HG03565 (cell line): ENCODE measurements around the gene SHROOM3.

Experiments
- ATAC-seq: cut with Tn5 transposase; IDR thresholded peaks from one replicate; pipeline ENCODE4 v1.9.1; 2021; ENCODE audit warnings: mild to moderate bottlenecking, moderate library complexity; ENCODE audit not compliant: unreplicated experiment

SHROOM3 gene

DNA sequence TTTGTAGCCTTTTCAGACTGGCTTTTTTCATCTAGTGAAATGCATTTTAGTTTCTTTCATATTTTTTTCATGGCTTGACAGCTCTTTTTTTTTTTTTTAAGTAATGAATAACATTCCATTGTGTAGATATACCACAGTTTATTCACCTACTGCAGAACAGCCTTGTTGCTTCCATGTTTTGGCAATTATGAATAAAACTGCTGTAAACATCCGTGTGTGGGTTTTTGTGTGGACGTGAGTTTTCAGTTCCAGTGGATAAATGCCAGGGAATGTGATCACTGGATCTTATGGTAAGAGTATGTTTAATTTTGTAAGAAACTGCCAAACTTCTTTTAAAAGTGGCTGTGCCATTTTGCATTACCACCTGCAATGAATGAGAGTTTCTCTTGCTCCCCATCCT lies 302.2 kb downstream of the SHROOM3 start:
- ATAC-seq = no peak

DNA sequence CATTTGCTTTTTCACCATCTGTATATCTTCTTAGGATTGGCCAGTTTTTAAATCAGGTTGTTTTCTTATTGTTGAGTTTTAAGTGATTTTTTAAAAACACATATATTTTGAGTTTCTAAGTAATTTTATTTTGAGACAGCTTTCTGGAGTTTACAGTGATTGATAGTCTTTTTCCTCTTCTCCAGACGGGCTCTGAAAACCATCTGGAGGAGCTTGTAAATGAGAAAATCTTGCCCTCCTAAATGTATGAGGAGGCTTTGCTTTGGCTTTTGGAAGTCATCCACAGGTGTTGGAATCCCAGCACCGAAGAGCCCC lies 302.7 kb downstream of the SHROOM3 start:
- ATAC-seq = no peak

DNA sequence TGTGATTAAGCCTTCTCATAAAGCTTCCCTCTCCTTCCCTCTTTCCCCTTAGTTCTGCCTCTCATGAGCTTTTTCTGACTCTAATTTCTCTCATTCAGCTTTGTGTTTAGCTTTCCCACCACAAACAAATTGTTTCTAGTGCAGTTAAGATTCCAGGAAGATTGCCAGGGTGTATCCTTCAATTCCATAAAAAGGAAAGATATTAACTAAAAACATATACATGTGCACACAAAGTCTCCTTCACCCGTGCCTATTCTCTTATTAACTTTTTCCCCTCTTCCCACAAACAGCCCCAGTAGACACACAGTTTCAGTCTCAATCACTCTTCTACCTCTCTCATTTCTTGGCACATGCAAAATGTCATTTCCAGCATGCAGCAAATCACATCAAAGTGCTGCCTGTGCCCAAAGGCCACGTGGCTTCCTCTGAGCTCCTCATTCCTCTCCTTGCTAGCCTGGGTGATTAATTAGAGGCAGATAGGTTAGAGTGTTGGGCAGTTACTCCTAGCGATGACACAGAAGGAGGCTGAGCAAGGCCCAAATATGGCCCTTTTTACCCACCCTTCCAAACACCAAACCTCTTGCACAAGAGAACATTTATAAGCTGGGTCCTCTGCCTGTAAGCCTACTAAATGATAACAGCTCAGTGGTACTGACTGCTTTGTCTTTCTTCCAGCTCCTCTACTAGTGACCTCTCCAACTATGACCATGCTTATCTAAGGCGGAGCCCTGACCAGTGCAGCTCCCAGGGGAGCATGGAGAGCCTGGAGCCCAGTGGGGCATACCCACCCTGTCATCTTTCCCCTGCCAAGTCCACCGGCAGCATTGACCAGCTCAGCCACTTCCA lies 303.3 kb downstream of the SHROOM3 start:
- ATAC-seq = no peak

DNA sequence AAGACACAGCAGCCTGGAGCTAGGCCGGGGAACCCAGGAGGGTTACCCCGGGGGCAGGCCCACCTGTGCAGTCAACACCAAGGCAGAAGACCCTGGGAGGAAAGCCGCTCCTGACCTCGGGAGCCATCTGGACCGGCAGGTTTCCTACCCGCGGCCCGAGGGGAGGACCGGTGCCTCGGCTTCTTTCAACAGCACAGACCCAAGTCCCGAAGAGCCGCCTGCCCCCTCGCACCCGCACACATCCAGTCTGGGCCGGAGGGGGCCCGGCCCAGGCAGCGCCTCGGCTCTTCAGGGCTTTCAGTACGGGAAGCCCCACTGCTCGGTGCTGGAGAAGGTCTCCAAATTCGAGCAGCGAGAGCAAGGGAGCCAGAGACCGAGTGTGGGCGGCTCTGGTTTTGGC lies 305.2 kb downstream of the SHROOM3 start:
- ATAC-seq = no peak

DNA sequence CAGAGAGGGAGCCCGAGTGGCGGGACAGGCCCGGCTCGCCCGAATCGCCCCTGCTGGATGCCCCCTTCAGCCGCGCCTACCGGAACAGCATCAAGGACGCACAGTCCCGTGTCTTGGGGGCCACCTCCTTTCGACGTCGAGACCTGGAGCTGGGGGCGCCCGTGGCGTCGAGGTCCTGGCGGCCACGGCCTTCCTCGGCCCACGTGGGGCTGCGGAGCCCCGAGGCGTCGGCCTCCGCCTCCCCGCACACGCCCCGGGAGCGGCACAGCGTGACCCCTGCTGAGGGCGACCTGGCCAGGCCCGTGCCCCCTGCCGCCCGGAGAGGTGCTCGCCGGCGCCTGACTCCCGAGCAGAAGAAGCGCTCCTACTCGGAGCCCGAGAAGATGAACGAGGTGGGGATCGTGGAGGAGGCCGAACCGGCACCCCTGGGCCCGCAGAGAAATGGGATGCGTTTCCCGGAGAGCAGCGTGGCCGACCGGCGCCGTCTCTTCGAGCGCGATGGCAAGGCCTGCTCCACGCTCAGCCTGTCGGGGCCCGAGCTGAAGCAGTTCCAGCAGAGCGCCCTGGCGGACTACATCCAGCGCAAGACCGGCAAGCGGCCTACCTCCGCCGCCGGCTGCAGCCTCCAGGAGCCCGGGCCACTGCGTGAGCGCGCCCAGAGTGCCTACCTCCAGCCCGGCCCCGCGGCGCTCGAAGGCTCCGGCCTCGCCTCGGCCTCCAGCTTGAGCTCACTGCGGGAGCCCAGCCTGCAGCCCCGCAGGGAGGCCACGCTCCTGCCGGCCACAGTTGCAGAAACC lies 306.0 kb downstream of the SHROOM3 start:
- ATAC-seq = no peak

DNA sequence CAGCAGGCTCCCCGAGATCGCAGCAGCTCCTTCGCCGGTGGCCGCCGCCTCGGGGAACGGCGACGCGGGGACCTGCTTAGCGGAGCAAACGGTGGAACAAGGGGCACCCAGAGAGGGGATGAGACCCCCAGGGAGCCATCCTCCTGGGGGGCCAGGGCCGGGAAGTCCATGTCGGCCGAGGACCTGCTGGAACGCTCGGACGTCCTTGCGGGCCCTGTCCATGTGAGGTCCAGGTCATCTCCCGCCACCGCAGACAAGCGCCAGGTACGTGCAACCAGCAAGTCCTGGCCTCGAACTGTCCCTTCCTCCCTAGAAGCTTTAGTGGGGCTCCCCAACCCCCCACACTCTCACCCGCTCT lies 306.6 kb downstream of the SHROOM3 start:
- no peak for ATAC-seq

DNA sequence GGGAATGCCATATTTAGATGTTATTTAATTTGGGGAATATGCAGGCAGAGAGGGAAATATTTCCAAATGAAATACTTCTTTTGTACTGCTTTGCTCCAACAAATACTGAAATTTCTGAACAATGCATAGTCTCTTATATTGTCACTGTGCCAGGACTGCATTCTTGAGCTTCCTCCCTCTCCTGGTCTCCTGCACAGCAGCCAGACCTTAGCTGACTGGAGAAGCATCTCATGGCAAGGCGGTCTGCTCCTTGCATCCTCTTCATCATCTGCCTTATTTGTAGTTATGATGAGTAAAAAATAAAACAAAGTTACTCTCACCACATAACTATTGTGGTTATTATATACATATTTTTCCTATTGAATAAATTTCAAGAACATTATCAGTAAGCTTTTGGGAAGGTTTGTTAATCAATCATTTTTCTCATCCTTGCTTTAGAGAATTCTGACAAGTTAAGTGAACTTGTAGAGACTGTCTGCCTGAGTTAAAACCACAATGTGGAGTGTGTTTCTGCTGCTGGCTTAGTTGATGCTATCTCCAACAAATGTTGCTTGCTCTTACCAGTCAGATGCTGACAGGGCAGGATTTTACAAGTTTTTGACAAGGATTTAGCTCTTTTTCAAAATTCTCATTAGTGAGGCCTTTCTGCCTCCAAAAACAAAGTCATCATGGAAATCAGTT lies 309.4 kb downstream of the SHROOM3 start:
- no peak for ATAC-seq

DNA sequence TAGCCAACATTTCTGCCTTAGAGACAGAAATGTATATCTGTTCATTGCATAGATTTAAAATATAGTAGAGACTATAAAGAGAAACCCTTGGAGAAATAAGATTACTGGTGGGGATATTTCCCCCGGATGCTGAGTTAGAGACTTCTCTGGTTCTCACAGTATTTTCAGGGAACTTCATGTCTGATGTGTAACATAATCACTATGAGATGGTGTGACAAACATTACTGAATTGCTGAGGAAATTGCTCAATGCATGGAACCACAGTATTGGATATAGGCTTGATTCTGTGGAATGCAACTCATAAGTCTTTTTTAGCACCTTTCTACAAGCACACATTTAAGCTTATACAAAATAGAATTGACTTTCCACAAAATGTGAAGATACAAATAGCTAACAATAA lies 310.2 kb downstream of the SHROOM3 start:
- no peak for ATAC-seq

DNA sequence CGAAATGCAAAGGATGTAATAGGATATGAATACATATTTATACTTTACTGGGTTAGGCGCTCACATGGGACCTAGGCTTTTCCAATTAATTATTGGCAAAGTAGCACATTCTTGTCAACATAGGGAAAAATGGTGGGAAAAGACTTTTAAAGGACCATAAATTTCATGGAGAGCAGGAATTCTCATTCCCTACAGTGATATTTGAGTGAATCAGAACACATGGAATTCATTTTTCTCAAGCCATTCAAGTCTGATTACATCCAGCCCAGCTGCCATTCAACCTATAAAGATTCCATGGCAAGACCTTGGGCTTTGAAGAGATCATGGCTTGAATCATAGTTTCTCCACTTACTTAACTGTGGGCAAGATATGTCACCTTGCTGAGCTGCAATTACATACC lies 312.5 kb downstream of the SHROOM3 start:
- no peak for ATAC-seq

DNA sequence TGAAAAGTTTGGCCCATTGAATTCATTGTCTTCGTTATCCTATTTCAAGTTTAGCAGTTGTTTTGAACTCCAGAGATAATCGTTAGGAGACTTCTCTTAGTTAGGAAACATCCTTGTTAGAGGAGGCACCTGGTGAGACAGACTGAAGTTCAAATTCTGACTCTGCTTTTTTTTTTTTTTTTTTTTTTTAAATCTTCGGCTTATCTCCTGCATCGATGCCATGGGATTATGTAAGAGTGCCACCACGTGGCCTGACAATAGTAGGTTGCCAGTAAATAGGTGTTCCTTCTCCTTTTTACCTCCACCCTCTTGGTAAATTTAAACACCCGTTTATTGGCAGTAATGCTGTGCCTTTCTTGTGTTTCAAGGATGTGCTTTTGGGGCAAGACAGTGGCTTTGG lies 313.6 kb downstream of the SHROOM3 start:
- no peak for ATAC-seq

DNA sequence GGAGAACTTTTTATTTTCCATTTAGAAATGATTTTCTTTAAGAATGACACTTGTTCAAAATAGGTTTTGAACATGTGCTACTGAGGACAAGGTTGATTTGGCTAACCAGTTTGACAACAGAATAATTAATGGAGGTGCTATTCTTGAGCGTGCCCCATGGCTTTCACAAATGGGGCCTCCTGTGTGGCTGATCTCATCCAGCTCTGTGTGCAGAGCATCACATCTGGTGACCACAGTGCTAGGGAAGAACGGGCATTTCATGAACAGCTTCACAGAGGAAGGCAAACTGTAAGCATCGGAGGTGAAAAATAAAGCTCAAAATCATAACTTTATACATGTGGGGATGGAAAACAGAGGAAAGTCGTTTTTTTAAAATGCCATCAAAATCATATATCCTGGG lies 314.3 kb downstream of the SHROOM3 start:
- ATAC-seq = no peak

DNA sequence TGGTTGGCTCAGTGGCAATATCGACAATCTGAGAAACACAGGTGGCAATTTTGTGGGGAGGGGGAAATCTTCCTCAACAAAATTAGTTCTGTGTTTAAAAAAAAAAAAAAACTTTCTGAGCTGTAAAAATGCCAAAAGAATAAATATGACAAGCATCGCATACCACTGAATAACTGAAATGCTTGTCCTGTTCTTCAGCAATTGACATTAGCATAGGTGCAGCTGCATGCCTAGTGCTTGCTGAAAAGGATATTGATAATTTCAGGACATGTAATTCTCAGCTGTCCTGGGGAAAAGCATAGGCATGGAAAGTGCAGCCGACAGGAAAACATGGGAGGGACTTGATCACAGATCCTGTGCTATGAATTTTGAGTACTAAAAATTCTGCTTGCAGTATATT lies 315.7 kb downstream of the SHROOM3 start:
- no peak for ATAC-seq

DNA sequence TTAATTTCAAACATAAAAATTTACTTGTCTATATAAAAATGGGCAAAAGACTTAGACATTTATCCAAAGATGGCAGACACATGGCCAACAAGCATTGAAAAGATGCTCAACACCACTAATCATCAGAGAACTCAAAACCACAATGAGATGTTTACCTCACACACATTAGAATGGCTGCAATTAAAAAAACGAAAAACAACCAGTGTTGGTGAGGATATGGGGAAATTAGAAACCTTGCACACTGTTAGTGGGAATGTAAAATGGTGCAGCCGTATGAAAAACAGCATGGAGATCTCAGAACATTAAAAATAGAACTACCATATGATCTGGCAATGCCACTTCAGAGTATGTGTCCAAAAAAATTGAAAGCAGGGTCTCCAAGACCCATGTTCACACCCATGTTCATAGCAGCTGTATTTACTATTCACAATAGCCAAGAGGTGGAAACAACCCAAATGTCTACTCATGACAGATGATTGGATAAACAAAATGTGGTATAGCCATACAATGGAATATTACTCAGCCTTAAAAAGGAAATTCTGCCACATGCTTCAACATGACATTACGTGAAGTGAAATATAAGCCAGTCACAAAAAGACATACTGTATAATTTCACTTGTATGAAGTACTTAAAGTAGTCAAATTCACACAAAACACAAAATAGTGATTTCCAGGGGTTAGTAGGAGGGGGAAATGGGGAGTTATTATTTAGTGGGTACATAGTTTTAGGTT lies 316.7 kb downstream of the SHROOM3 start:
- ATAC-seq = no peak

DNA sequence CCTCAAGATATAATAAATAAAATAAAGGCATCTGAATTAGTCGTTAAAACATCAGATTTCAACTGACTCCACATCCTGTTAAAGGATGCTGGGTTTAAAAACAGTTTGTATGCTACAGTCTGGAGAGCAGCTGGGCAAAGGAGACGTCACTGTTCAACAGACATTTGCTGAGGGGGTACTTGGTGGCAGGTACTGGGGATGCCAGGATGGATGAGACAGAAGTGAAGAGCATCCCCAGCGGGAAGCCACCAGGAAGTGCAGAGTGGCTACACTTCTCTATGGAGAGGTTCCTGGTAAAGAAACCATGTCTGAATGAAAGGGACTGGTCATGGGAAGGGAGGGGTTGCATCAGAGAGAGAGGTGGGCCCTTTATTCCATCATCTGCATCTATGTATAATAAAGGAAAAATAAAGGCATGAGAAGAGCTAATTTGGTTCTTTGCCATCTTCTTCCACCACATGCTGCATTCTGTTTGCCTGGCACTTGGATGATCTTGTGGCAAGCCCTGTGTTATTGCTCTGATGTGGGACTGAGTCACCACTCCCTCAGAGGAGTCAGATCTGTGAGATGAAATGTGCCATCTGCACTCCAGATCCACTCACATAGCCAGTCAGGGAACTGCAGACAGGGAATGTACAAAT lies 318.0 kb downstream of the SHROOM3 start:
- ATAC-seq = no peak

DNA sequence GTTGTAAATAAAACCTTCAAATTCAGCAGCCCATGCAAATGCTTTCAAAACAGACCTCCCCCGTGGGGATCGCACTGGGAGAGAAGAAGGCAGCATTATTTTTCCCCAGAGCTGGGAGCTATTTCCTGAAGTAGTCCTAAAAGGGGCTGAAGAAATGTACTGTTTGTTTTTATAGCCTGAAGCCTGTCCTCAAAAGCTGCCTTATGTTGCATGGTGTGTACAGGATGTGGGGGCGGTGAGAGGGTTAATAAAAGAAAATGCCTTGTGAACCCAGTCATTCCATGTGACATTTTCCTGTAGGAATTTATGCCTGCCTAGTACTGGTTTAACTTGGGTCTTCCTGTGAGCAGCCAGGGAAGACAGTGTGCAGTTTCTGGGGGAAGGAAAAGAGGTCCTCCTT lies 318.8 kb downstream of the SHROOM3 start:
- no peak for ATAC-seq

DNA sequence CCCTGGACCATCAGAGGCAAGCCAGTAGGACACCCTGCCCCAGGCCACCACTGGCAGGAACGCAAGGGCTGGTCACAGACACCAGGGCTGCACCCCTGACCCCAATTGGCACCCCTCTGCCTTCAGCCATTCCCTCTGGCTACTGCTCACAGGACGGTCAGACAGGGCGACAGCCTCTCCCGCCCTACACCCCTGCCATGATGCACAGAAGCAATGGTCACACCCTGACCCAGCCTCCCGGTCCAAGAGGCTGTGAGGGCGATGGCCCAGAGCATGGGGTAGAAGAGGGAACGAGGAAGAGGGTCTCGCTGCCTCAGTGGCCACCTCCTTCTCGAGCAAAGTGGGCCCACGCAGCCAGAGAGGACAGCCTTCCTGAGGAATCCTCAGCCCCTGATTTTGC lies 319.4 kb downstream of the SHROOM3 start:
- ATAC-seq = no peak

DNA sequence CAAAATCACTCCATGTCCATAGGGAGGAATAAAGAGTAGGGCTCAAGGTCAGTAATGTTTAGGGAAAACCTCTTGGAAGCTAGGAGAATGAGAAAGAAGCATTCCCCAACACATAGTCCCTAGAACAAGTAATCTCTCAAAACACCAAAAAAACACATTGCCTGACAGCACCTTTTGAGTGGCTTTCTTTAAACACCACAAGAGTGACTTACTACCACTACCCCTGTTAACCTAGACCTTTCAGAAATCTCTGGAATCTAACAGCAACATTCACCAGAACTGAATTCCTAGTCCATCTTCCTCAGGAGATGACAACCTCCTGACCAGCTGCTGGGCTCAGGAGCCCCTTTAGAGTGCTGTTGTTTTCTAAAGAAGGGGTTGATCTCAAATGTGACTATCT lies 320.7 kb downstream of the SHROOM3 start:
- no peak for ATAC-seq

DNA sequence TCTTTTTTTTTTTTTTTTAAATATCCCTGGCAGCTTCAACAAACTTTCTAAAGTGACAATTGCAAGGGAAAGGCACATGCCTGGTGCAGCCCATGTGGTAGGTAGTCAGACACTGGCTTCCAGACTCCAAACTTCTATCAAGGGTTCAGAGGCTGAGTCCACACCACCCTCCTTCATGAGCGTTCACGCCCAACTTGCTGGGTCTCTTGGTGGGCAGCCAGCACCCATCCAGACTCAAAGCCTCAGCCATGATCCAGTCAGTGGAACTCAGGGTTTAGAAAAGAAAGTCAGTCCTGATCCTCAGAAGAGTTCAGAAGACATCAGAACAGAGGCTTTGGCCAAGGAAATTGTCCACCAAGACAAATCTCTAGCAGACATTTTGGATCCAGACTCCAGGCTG lies 321.4 kb downstream of the SHROOM3 start:
- no peak for ATAC-seq

DNA sequence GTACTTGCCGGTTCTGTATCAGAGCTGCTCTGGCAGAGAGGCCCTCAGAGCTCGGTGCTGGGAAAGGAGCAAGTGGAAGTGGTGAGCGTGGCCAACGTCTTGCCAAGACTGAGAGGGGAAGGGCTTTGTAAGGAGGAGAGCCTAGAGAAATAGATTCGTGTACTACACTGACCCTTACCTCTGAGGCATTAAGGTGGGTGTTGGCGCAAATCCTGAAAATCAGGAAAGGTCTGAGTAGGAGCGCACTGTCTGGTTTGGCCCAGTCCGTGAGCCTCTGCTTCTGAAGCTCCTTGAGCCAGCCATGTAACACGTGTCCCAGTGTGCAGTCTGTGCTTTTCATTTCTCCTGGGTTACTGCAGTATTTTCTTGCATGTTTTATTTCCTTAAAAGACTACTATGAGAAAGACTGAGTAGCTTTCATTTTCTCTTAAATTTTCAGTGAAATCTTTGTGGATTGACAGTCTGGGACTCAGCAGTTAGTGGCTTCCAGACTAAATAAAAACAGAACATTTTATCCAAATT lies 322.4 kb downstream of the SHROOM3 start:
- ATAC-seq = no peak

DNA sequence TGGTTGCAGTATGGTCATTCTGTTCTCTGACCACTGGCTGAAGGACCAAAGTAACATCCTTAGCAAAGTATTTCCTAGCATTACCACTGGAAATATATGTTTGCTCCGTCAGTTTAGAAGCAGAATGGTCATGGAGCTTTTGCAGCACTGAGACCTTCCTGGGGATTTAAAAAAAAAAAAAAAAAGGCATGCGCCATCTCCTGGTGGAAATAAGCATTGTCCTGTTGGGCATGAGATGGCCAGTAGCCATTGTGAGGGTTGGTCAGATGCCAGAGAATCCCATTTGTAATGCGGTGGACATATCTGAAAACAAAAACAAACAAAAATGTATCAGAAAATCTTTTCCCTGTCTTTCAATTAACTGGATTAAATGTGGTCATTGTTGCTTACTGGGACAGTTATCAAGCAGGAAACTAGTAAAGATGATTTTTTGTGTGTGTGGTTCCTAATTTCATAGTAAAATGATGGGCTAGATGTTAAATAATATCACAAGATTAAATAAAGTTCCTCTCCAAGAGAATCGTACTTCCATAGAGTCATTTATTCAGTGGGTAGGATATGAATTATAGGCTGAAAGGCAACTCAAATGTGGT lies 323.4 kb downstream of the SHROOM3 start:
- no peak for ATAC-seq
